Thoracic aorta (tissue), 2 donors: Measurements from ENCODE around the gene BMP6. TPM values are rescaled to one million over a fixed set of nuclear protein-coding genes. Genes with fewer than 3 reads are reported as not detected.

ENCODE experiments used
- ATAC-seq: fragments of 150-250 bp; one replicate; pipeline ENCODE4 v1.8.0; 2017; ENCODE audit warnings: low read depth; ENCODE audit not compliant: insufficient number of reproducible peaks, low FRiP score
- DNase-seq: peaks from one replicate; pipeline ENCODE4 v3.0.0-alpha.2; 2020; ENCODE audit warnings: low spot score
- H3K27ac ChIP-seq, 2 donors: fragments of 200-600 bp; sonication (generic); 1 replicate in 1 of 2; 2 replicates in 1 of 2; pipeline ENCODE4 v1.5.1; 2016; ENCODE audit warnings: mild to moderate bottlenecking in 2 of 2, moderate library complexity in 2 of 2
- H3K27me3 ChIP-seq: fragments of 200-600 bp; sonication (generic); replicated peaks from 2 replicates; pipeline ENCODE4 v1.6.0; 2016; ENCODE audit warnings: mild to moderate bottlenecking; ENCODE audit not compliant: insufficient read depth
- H3K36me3 ChIP-seq: fragments of 200-600 bp; sonication (generic); one replicate; pipeline ENCODE4 v1.5.1; 2016
- H3K4me1 ChIP-seq, 2 donors: fragments of 200-600 bp; sonication (generic); 1 replicate in 1 of 2; 2 replicates in 1 of 2; pipeline versions ENCODE4 v1.5.1 to v1.6.0; 2016; ENCODE audit warnings: low read depth in 2 of 2, mild to moderate bottlenecking in 1 of 2; ENCODE audit not compliant: control insufficient read depth in 1 of 2
- H3K4me3 ChIP-seq: fragments of 200-600 bp; sonication (generic); 2 replicates; pipeline ENCODE4 v1.5.1; 2016; ENCODE audit warnings: mild to moderate bottlenecking
- H3K9me3 ChIP-seq: fragments of 200-600 bp; sonication (generic); 2 replicates; pipeline ENCODE4 v1.5.1; 2016
- total RNA-seq, 2 donors: library from RNA; depleted of rRNA; stranded (reverse); fragments of >200 nt; gene quantifications; one replicate each; pipeline versions ENCODE4 v1.1.0 to v1.2.3, GENCODE V29; 2016
- TF ChIP-seq, protein P1 (sequence below): fragments of 200-600 bp; sonication (generic); IDR thresholded peaks from one replicate; pipeline ENCODE4 v1.5.1; 2019; ENCODE audit warnings: antibody characterized with exemption

Gene BMP6
- total RNA-seq, 2 donors from 2014 or later = 4.7 TPM

DNA sequence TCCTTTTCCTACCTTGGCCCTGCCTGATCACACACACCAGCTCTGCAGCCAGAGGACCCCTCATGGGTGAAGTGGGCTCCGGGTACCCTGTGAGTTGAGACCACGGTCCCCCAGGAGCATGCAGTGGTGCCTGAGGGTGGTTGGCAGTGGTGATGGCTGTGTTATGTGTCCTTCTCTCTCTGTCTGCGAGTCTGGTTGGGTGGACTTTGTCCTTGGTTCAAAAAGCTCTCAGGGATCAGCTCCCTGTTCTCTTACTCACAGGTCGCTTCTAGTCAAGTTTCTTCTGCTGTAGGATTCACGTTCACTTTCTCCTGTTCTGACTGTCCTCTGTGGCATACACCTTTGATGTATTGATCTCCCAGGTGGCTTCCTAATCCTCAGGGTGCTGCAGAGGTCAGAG, 100.1 kb downstream of the BMP6 start:
- DNase-seq (no peak), ATAC-seq (no peak)
- no peaks in the 10 kb centered on the region for H3K9me3 ChIP-seq
- H3K27me3 ChIP-seq = no peaks in the 10 kb centered on the region
- TF ChIP-seq, protein P1, sequence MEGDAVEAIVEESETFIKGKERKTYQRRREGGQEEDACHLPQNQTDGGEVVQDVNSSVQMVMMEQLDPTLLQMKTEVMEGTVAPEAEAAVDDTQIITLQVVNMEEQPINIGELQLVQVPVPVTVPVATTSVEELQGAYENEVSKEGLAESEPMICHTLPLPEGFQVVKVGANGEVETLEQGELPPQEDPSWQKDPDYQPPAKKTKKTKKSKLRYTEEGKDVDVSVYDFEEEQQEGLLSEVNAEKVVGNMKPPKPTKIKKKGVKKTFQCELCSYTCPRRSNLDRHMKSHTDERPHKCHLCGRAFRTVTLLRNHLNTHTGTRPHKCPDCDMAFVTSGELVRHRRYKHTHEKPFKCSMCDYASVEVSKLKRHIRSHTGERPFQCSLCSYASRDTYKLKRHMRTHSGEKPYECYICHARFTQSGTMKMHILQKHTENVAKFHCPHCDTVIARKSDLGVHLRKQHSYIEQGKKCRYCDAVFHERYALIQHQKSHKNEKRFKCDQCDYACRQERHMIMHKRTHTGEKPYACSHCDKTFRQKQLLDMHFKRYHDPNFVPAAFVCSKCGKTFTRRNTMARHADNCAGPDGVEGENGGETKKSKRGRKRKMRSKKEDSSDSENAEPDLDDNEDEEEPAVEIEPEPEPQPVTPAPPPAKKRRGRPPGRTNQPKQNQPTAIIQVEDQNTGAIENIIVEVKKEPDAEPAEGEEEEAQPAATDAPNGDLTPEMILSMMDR = no peak
- H3K4me1 ChIP-seq = no peaks in the 10 kb centered on the region
- no peak overlapping the region for H3K27ac ChIP-seq
- H3K4me3 ChIP-seq = no peak overlapping the region
- no peaks in the 10 kb centered on the region for H3K36me3 ChIP-seq

- Histone ChIP-seq H3K4me1 (no peaks in the 10 kb centered on the region), H3K27ac (no peak overlapping the region), H3K4me3 (no peak overlapping the region), H3K36me3 (no peaks in the 10 kb centered on the region), H3K27me3 (no peaks in the 10 kb centered on the region), H3K9me3 (no peaks in the 10 kb centered on the region)
- TF ChIP-seq, protein P1 = no peak
- ATAC-seq (no peak), DNase-seq (no peak)
Observed at GRCh38 chr6:7827142-7827541, 101.2 kb downstream of the BMP6 start.

GRCh38 chr6:7828124-7828523, 102.2 kb downstream of the BMP6 start:
- no peak for ATAC-seq
- no peaks in the 10 kb centered on the region for H3K4me1 ChIP-seq

DNA sequence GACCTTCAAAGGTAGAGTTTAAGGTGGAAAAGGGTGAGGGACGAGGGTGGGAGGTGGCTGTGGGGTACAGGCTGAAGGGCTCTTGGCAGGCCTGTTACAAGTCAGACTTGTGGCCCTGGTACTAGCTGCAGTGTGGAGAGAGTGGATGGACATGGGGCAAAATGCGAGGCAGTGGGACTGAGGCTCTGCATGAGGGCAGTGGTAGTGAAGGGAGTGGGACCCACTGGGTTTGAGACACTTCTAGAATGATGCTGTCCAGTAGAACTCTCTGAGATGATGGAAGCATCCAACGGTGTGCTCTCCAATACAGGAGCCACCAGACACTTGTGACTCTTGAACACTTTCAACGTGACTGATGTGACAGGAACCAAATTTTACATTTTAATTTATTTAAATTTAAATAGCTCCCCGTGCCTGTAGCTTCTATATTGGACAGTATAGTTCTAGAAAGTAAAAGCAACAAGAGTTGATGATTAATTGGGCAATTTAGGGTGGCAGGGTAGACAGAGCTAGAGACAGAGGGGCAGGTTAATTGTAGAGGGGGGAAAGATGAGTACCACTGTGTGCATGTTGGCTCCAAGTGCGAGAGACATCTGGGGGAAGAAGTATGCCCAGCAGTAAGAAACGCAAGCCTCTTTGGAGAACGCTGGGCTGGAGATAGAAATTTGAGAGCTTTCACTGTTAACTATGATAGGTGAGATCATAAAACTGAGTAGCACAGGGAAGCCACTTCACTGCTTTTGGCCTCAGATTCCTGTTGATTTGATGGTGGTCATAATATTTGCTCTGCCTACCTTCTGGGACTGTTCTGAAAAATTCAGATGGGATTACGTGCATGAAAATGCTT, 107.2 kb downstream of the BMP6 start:
- H3K4me1 ChIP-seq = no peaks in the 10 kb centered on the region
- ATAC-seq = no peak
- no peak overlapping the region for H3K4me3 ChIP-seq
- no peak overlapping the region for H3K27ac ChIP-seq
- TF ChIP-seq, protein P1 = no peak
- H3K27me3 ChIP-seq = no peaks in the 10 kb centered on the region
- DNase-seq = no peak
- H3K9me3 ChIP-seq = no peaks in the 10 kb centered on the region
- H3K36me3 ChIP-seq = no peaks in the 10 kb centered on the region

More at GRCh38 chr6:7828124-7828523, 102.2 kb downstream of the BMP6 start:
- no peak overlapping the region for H3K27ac ChIP-seq
- no peaks in the 10 kb centered on the region for H3K36me3 ChIP-seq
- H3K4me3 ChIP-seq = no peak overlapping the region
- TF ChIP-seq, protein P1 = no peak
- no peaks in the 10 kb centered on the region for H3K27me3 ChIP-seq
- no peak for DNase-seq
- H3K9me3 ChIP-seq = no peaks in the 10 kb centered on the region

GRCh38 chr6:7833751-7834070, 107.8 kb downstream of the BMP6 start:
- ATAC-seq (no peak), DNase-seq (no peak)
- TF ChIP-seq, protein P1 = no peak
- Histone ChIP-seq H3K27me3 (no peaks in the 10 kb centered on the region), H3K9me3 (no peaks in the 10 kb centered on the region), H3K27ac (no peak overlapping the region), H3K4me3 (no peak overlapping the region), H3K4me1 (no peaks in the 10 kb centered on the region), H3K36me3 (no peaks in the 10 kb centered on the region)
